K562 (cell line): ENCODE data around the gene MDH2. TPM values are rescaled to one million over a fixed set of nuclear protein-coding genes. Genes with fewer than 3 reads are reported as not detected.

Experiments
- ATAC-seq: fragments of 200-7000 bp; cut with Tn5 transposase; 3 replicates; pipeline ENCODE4 v1.9.1; 2020; ENCODE audit warnings: moderate library complexity
- BruUV-seq: library from RNA; stranded (reverse); fragments of 400-500 nt; replicated peaks from 2 replicates; lab custom pipeline; 2021; lab: Mats Ljungman, UMichigan
- CTCF ChIA-PET: fragments of 300-600 bp; formaldehyde crosslinking; extraction: SDS; loops from one replicate; lab custom pipeline; 2021; ENCODE audit warnings: low intra/inter-chr PET ratio; lab: Yijun Ruan, JAX
- POLR2A ChIA-PET: fragments of 300-600, 350-650 bp; sonication (Branson Sonifier 250); formaldehyde crosslinking; extraction: SDS; loops from one replicate; lab custom pipeline; 2021; ENCODE audit warnings: antibody characterized with exemption, inconsistent platforms; lab: Yijun Ruan, JAX
- DNase-seq, 4 experiments: peaks; one replicate each; pipeline versions ENCODE4 v3.0.0 to v3.0.0-alpha.2; 2011 to 2018; ENCODE audit warnings: low spot score in 3 of 4, mixed read lengths in 3 of 4; ENCODE audit errors: extremely low read depth in 1 of 4
- FAIRE-seq: peaks from 2 replicates; lab custom pipeline; 2011; peaks lifted over from hg19 to GRCh38; lab: Jason Lieb, UNC
- H2AFZ ChIP-seq: 2 replicates; pipeline ENCODE4 v1.6.0; 2011; ENCODE audit warnings: low read depth, low read length, control low read depth, inconsistent platforms
- H3K27ac ChIP-seq: fragments of 200-600 bp; 3 replicates; pipeline ENCODE4 v1.8.0; 2011; ENCODE audit warnings: low read depth, mild to moderate bottlenecking, control low read depth, inconsistent platforms, low read length, moderate library complexity, mixed read lengths; ENCODE audit errors: extremely low read depth
- H3K27me3 ChIP-seq, 2 experiments: fragments of 300-600 bp in 1 of 2; 2 replicates in 1 of 2; 3 replicates in 1 of 2; pipeline versions ENCODE4 v1.6.0 to v1.8.0; 2011; ENCODE audit warnings: inconsistent platforms in 2 of 2, low read length in 2 of 2, mild to moderate bottlenecking in 1 of 2, mixed read lengths in 1 of 2, moderate library complexity in 1 of 2; ENCODE audit not compliant: control insufficient read depth in 2 of 2, insufficient read depth in 2 of 2
- H3K36me3 ChIP-seq: fragments of 300-600 bp; 3 replicates; pipeline ENCODE4 v1.8.0; 2011; ENCODE audit warnings: mild to moderate bottlenecking, low read length, inconsistent platforms; ENCODE audit not compliant: control insufficient read depth, insufficient read depth
- H3K4me1 ChIP-seq, 2 experiments: fragments of 200-600 bp in 1 of 2; replicated peaks in 1 of 2; 2 replicates in 1 of 2; 3 replicates in 1 of 2; pipeline versions ENCODE4 v1.5.1 to v1.8.0; 2011; ENCODE audit warnings: inconsistent platforms in 2 of 2, low read length in 2 of 2, mild to moderate bottlenecking in 1 of 2, mixed read lengths in 1 of 2, moderate library complexity in 1 of 2; ENCODE audit not compliant: control insufficient read depth in 2 of 2, insufficient read depth in 2 of 2
- H3K4me2 ChIP-seq: 2 replicates; pipeline ENCODE4 v1.6.1; 2011; ENCODE audit warnings: low read length, control low read depth, inconsistent platforms, mixed read lengths; ENCODE audit not compliant: insufficient read depth
- H3K4me3 ChIP-seq: fragments of 200-600 bp; sonication (generic), shearing (Covaris generic); 2 replicates; pipeline ENCODE4 v1.5.1; 2016; ENCODE audit warnings: control low read depth, inconsistent platforms
- H3K79me2 ChIP-seq: fragments of 200-600 bp; 3 replicates; pipeline ENCODE4 v1.8.0; 2011; ENCODE audit warnings: low read length, inconsistent platforms; ENCODE audit not compliant: control insufficient read depth, insufficient read depth
- H3K9ac ChIP-seq, 2 experiments: 2 replicates each; pipeline versions ENCODE4 v1.6.0 to v1.6.1; 2011; ENCODE audit warnings: low read depth in 2 of 2, low read length in 2 of 2, control low read depth in 1 of 2, inconsistent platforms in 1 of 2, mild to moderate bottlenecking in 1 of 2, mixed read lengths in 1 of 2; ENCODE audit not compliant: insufficient read depth in 1 of 2
- H3K9me1 ChIP-seq: one replicate; pipeline ENCODE4 v1.6.0; 2011; ENCODE audit warnings: inconsistent platforms, mild to moderate bottlenecking, low read length, moderate library complexity; ENCODE audit not compliant: control insufficient read depth, insufficient read depth
- H3K9me3 ChIP-seq: replicated peaks from 2 replicates; pipeline ENCODE4 v1.5.1; 2011; ENCODE audit warnings: low read depth, low read length, inconsistent platforms; ENCODE audit not compliant: control insufficient read depth, insufficient read depth
- H4K20me1 ChIP-seq: replicated peaks from 2 replicates; pipeline ENCODE4 v1.6.1; 2011; ENCODE audit warnings: low read length, inconsistent platforms, mixed read lengths; ENCODE audit not compliant: control insufficient read depth, insufficient read depth
- BCL6 ChIP-seq: fragments of 250-450 bp; sonication (Bioruptor Pico); IDR thresholded peaks from 2 replicates; pipeline ENCODE4 v1.4.0; 2020
- BRCA1 ChIP-seq, 2 experiments: fragments of 450-650 bp in 1 of 2; sonication (generic) in 1 of 2; formaldehyde crosslinking in 1 of 2; IDR thresholded peaks; 2 replicates each; pipeline versions ENCODE4 v1.5.0 to v1.6.1; 2017 to 2020; ENCODE audit warnings: mild to moderate bottlenecking in 1 of 2, missing genetic modification reagents in 1 of 2
- CBX8 ChIP-seq: fragments of 200-600 bp; sonication (generic); IDR thresholded peaks from 2 replicates; pipeline ENCODE4 v1.6.1; 2012; ENCODE audit warnings: borderline replicate concordance, mixed run types, low read depth, mild to moderate bottlenecking, moderate library complexity, mixed read lengths, low read length, control low read depth, inconsistent platforms; ENCODE audit not compliant: poor library complexity, severe bottlenecking; ENCODE audit errors: extremely low read depth
- MEF2D ChIP-seq: conservative IDR thresholded peaks from 2 replicates; pipeline ENCODE4 v1.6.1; 2016; ENCODE audit warnings: low read depth, missing genetic modification characterization, missing compliant biosample characterization
- SIRT6 ChIP-seq: IDR thresholded peaks from one replicate; pipeline ENCODE4 v1.6.1; 2012; ENCODE audit warnings: low read depth, mild to moderate bottlenecking, control low read depth, inconsistent platforms, low read length, moderate library complexity
- TOE1 ChIP-seq, 2 experiments: fragments of 450-650 bp in 1 of 2; sonication (generic) in 1 of 2; formaldehyde crosslinking in 1 of 2; IDR thresholded peaks; 2 replicates each; pipeline versions ENCODE4 v1.7.1 to v1.8.0; 2016 to 2022; ENCODE audit warnings: borderline replicate concordance in 2 of 2, mild to moderate bottlenecking in 2 of 2, antibody characterized with exemption in 1 of 2, inconsistent platforms in 1 of 2, low read depth in 1 of 2, missing genetic modification reagents in 1 of 2, moderate library complexity in 1 of 2
- ZC3H4 ChIP-seq: sonication (generic); formaldehyde crosslinking; IDR thresholded peaks from 2 replicates; pipeline ENCODE4 v1.9.0; 2021; ENCODE audit warnings: missing genetic modification reagents, borderline replicate concordance
- ZFPM2 ChIP-seq: fragments of 250-450 bp; sonication (Bioruptor Pico); IDR thresholded peaks from 2 replicates; pipeline ENCODE4 v1.5.1; 2022; ENCODE audit warnings: mild to moderate bottlenecking
- ZNF165 ChIP-seq: fragments of 250-450 bp; sonication (Bioruptor Pico); IDR thresholded peaks from 2 replicates; pipeline ENCODE4 v1.4.0; 2020; ENCODE audit warnings: borderline replicate concordance
- ZNF436 ChIP-seq: fragments of 250-450, 450-650 bp; sonication (Bioruptor Pico); formaldehyde crosslinking; IDR thresholded peaks from 2 replicates; pipeline ENCODE4 v1.7.0; 2020; ENCODE audit warnings: mild to moderate bottlenecking
- ZNF57 ChIP-seq: fragments of 450-650 bp; formaldehyde crosslinking; IDR thresholded peaks from 2 replicates; pipeline ENCODE4 v1.4.0; 2020; ENCODE audit warnings: mild to moderate bottlenecking, moderate library complexity
- ZSCAN29 ChIP-seq: fragments of 450-650 bp; IDR thresholded peaks from 2 replicates; pipeline ENCODE4 v1.6.1; 2017
- WGBS: fragments of 100-300 bp; shearing (Covaris generic); methylation state at CpG from one replicate; pipeline ENCODE4 v1.1.6; 2016; ENCODE audit warnings: low coverage, mixed read lengths; ENCODE audit not compliant: insufficient coverage; ENCODE audit errors: missing lambda C conversion rate; 5-methylcytosine and 5-hydroxymethylcytosine counted together
- in situ Hi-C: fragments of 300-500 bp; cut with MboI; formaldehyde crosslinking; loops from 4 replicates; pipeline ENCODE4 v1.15.0; 2018; ENCODE audit warnings: inconsistent platforms, mixed read lengths
- intact Hi-C: fragments of 100-400 bp; cut with micrococcal nuclease; formaldehyde crosslinking; loops from 2 replicates; pipeline ENCODE4 v1.14.2; 2022
- polyA plus RNA-seq, 8 experiments: library from polyadenylated mRNA; depleted of rRNA in 4 of 8; stranded (reverse) in 5 of 8; unstranded in 3 of 8; fragments of >200 nt; fragmentation: Nextera tagmentation in 2 of 8; fragmentation: Illumina TruSeq in 1 of 8; extraction: Ambion mirVana in 2 of 8; extraction: Trizol in 1 of 8; gene quantifications; 2 replicates each; pipeline versions ENCODE4 v1.2.1 to v1.2.3, GENCODE V29; 2011 to 2014; ENCODE audit warnings: inconsistent platforms in 1 of 8, missing spikeins in 1 of 8
- total RNA-seq, 7 experiments: library from RNA; depleted of rRNA in 6 of 7; stranded (reverse); fragments of >200 nt in 6 of 7; fragmentation: Illumina TruSeq in 2 of 7; extraction: Trizol in 2 of 7; gene quantifications; 2 replicates each; pipeline versions ENCODE4 v1.2.1 to v1.2.3, GENCODE V29; 2011 to 2021; ENCODE audit warnings: low replicate concordance in 1 of 7
- TF ChIP-seq, protein P1 (sequence below): sonication (generic); formaldehyde crosslinking; IDR thresholded peaks from 2 replicates; pipeline ENCODE4 v1.8.1; 2023; ENCODE audit warnings: mild to moderate bottlenecking, missing genetic modification reagents
- TF ChIP-seq, protein P2 (sequence below): fragments of 450-650 bp; IDR thresholded peaks from 2 replicates; pipeline ENCODE4 v1.6.1; 2018; ENCODE audit not compliant: partially characterized antibody
- TF ChIP-seq, protein P3 (sequence below): sonication (generic); formaldehyde crosslinking; IDR thresholded peaks from 2 replicates; pipeline ENCODE4 v1.5.0; 2020; ENCODE audit warnings: missing genetic modification reagents

MDH2 gene
- total and polyA plus RNA-seq, 9 of the 15 experiments (the other 6 are each of a cell fraction or from before 2014, with no cell fraction given), result 106 to 701 (median 242) TPM

DNA sequence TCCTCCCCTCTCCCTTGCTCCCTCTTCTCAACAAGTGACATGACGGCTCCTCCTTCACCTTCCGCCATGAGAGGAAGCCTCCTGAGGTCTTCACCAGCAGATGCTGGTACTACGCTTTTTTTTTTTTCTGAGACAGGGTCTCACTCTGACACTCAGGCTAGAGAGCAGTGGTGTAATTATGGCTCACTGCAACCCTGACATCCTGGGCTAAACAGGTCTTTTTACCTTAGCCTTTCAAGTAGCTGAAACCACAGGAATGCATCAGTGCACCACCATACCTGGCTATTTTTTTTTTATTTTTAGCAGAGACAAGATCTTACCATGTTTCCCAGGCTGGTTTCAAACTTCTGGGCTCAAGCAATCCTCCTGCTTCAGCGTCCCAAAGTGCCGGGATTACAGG lies 43.6 kb downstream of the MDH2 start:
- Histone ChIP-seq H2AFZ (no peak overlapping the region), H3K36me3 (no peaks in the 10 kb centered on the region), H3K4me1 (no peaks in the 10 kb centered on the region), H3K9ac (no peak overlapping the region), H3K79me2 (no peaks in the 10 kb centered on the region), H3K4me3 (no peak overlapping the region), H3K9me3 (no peaks in the 10 kb centered on the region), H4K20me1 (no peaks in the 10 kb centered on the region), H3K27me3 (peaks cover 15 to 28% of the 10 kb centered on the region in 2 experiments), H3K9me1 (no peaks in the 10 kb centered on the region), H3K4me2 (no peak overlapping the region), H3K27ac (no peak overlapping the region)
- no peak for FAIRE-seq
- in situ Hi-C loops (no loop called here), intact Hi-C loops (no loop called here)
- 20% methylated on average over 5 of the region's 5 CpGs for WGBS
- POLR2A ChIA-PET, result interaction anchor here (0.6 kb wide), 2 partner anchors 41 to 144 kb away, joined by 4 read pairs; no protein-coding TSS in a partner anchor
- no peak for DNase-seq
- BruUV-seq, result no TSS peak
- ATAC-seq, result no peak
- CTCF ChIA-PET, result no interaction called here
- TF ChIP-seq MEF2D (tag) (no peak), ZNF165 (CRISPR knock-in tag) (no peak), SIRT6 (no peak), TOE1 (IDR thresholded peaks at IDR 0.05; ENCODE audit: borderline replicate concordance) (no peak), TOE1 (CRISPR knock-in tag; IDR thresholded peaks at IDR 0.05; ENCODE audit: borderline replicate concordance, low read depth) (no peak), ZNF436 (CRISPR knock-in tag) (no peak), ZC3H4 (CRISPR knock-in tag) (no peak), ZSCAN29 (no peak), CBX8 (no peak), BRCA1 (IDR thresholded peaks at IDR 0.05) (no peak), BRCA1 (CRISPR knock-in tag; IDR thresholded peaks at IDR 0.05) (no peak), BCL6 (CRISPR knock-in tag) (no peak), ZFPM2 (no peak), ZNF57 (no peak)
- TF ChIP-seq, protein P1, sequence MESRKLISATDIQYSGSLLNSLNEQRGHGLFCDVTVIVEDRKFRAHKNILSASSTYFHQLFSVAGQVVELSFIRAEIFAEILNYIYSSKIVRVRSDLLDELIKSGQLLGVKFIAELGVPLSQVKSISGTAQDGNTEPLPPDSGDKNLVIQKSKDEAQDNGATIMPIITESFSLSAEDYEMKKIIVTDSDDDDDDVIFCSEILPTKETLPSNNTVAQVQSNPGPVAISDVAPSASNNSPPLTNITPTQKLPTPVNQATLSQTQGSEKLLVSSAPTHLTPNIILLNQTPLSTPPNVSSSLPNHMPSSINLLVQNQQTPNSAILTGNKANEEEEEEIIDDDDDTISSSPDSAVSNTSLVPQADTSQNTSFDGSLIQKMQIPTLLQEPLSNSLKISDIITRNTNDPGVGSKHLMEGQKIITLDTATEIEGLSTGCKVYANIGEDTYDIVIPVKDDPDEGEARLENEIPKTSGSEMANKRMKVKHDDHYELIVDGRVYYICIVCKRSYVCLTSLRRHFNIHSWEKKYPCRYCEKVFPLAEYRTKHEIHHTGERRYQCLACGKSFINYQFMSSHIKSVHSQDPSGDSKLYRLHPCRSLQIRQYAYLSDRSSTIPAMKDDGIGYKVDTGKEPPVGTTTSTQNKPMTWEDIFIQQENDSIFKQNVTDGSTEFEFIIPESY, result no peak
- TF ChIP-seq, protein P2, sequence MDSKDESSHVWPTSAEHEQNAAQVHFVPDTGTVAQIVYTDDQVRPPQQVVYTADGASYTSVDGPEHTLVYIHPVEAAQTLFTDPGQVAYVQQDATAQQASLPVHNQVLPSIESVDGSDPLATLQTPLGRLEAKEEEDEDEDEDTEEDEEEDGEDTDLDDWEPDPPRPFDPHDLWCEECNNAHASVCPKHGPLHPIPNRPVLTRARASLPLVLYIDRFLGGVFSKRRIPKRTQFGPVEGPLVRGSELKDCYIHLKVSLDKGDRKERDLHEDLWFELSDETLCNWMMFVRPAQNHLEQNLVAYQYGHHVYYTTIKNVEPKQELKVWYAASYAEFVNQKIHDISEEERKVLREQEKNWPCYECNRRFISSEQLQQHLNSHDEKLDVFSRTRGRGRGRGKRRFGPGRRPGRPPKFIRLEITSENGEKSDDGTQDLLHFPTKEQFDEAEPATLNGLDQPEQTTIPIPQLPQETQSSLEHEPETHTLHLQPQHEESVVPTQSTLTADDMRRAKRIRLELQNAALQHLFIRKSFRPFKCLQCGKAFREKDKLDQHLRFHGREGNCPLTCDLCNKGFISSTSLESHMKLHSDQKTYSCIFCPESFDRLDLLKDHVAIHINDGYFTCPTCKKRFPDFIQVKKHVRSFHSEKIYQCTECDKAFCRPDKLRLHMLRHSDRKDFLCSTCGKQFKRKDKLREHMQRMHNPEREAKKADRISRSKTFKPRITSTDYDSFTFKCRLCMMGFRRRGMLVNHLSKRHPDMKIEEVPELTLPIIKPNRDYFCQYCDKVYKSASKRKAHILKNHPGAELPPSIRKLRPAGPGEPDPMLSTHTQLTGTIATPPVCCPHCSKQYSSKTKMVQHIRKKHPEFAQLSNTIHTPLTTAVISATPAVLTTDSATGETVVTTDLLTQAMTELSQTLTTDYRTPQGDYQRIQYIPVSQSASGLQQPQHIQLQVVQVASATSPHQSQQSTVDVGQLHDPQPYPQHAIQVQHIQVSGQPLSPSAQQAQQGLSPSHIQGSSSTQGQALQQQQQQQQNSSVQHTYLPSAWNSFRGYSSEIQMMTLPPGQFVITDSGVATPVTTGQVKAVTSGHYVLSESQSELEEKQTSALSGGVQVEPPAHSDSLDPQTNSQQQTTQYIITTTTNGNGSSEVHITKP, result no peak
- TF ChIP-seq, protein P3, sequence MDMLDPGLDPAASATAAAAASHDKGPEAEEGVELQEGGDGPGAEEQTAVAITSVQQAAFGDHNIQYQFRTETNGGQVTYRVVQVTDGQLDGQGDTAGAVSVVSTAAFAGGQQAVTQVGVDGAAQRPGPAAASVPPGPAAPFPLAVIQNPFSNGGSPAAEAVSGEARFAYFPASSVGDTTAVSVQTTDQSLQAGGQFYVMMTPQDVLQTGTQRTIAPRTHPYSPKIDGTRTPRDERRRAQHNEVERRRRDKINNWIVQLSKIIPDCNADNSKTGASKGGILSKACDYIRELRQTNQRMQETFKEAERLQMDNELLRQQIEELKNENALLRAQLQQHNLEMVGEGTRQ (CRISPR knock-in tag), result no peak
